Body of pancreas (tissue), 4 donors: Measurements from ENCODE around the gene GOLGA8N. TPM values are rescaled to one million over a fixed set of nuclear protein-coding genes. Genes with fewer than 3 reads are reported as not detected.
A peak's percentile ranks its signal among the peaks of the same experiment; 100 is the strongest.

Experiments
- ATAC-seq: fragments of 150-250 bp; one replicate; pipeline ENCODE4 v1.9.1; 2016
- DNase-seq, 4 donors: peaks; one replicate each; pipeline ENCODE4 v3.0.0-alpha.2; 2019
- H3K27ac ChIP-seq, 4 donors: fragments of 200-600 bp; sonication (generic); 1 replicate in 3 of 4; 2 replicates in 1 of 4; pipeline versions ENCODE4 v1.5.1 to v1.6.1; 2016 to 2019; ENCODE audit warnings: mild to moderate bottlenecking in 1 of 4, mixed read lengths in 1 of 4, moderate library complexity in 1 of 4
- H3K27me3 ChIP-seq, 2 donors: fragments of 200-600 bp; sonication (generic); one replicate each; pipeline ENCODE4 v1.6.0; 2016; ENCODE audit warnings: mild to moderate bottlenecking in 1 of 2
- H3K36me3 ChIP-seq, 2 donors: fragments of 200-600 bp; sonication (generic); replicated peaks in 1 of 2; 2 replicates each; pipeline ENCODE4 v1.5.1; 2016; ENCODE audit warnings: low read depth in 2 of 2; ENCODE audit not compliant: insufficient read depth in 1 of 2
- H3K4me1 ChIP-seq: fragments of 200-600 bp; sonication (generic); one replicate; pipeline ENCODE4 v1.6.0; 2016
- H3K4me3 ChIP-seq, 2 donors: fragments of 200-600 bp; sonication (generic); 1 replicate in 1 of 2; 2 replicates in 1 of 2; pipeline ENCODE4 v1.5.1; 2016 to 2019
- H3K9me3 ChIP-seq, 3 donors: fragments of 200-600 bp; sonication (generic); 1 replicate in 2 of 3; 2 replicates in 1 of 3; pipeline ENCODE4 v1.5.1; 2016
- POLR2A ChIP-seq, 3 donors: fragments of 450-650 bp; IDR thresholded peaks; one replicate each; pipeline ENCODE4 v1.6.1; 2016; ENCODE audit warnings: antibody characterized with exemption in 3 of 3, mild to moderate bottlenecking in 2 of 3
- WGBS, 2 donors: methylation state at CpG; one replicate each; pipeline ENCODE4 v1.1.5; 2017; 5-methylcytosine and 5-hydroxymethylcytosine counted together
- intact Hi-C: fragments of 100-400 bp; cut with DNase I; formaldehyde crosslinking; loops from one replicate; pipeline ENCODE4 v1.15.1; 2023
- total RNA-seq, 2 donors: library from RNA; depleted of rRNA; stranded (reverse); fragments of >200 nt; gene quantifications; one replicate each; pipeline ENCODE4 v1.1.0, GENCODE V29; 2016
- TF ChIP-seq, protein P1 (sequence below), 7 experiments: fragments of 450-650 bp in 4 of 7; fragments of 200-600 bp in 3 of 7; sonication (generic) in 3 of 7; IDR thresholded peaks; one replicate each; pipeline ENCODE4 v1.5.1; 2016 to 2019; ENCODE audit warnings: antibody characterized with exemption in 7 of 7

GOLGA8N gene
- total RNA-seq, 2 donors from 2014 or later = 23.3 to 26.7 TPM

GRCh38 chr15:32637704-32638103 is 44.4 kb downstream of the GOLGA8N start:
- 96% methylated on average over 1 of the region's 1 CpG for WGBS, 2 donors
- TF ChIP-seq, protein P1, sequence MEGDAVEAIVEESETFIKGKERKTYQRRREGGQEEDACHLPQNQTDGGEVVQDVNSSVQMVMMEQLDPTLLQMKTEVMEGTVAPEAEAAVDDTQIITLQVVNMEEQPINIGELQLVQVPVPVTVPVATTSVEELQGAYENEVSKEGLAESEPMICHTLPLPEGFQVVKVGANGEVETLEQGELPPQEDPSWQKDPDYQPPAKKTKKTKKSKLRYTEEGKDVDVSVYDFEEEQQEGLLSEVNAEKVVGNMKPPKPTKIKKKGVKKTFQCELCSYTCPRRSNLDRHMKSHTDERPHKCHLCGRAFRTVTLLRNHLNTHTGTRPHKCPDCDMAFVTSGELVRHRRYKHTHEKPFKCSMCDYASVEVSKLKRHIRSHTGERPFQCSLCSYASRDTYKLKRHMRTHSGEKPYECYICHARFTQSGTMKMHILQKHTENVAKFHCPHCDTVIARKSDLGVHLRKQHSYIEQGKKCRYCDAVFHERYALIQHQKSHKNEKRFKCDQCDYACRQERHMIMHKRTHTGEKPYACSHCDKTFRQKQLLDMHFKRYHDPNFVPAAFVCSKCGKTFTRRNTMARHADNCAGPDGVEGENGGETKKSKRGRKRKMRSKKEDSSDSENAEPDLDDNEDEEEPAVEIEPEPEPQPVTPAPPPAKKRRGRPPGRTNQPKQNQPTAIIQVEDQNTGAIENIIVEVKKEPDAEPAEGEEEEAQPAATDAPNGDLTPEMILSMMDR (IDR thresholded peaks at IDR 0.05) = no peak
- TF ChIP-seq POLR2A (IDR thresholded peaks at IDR 0.05) = no peak
- intact Hi-C loops = no loop called here
- no peak overlapping the region for H3K4me3 ChIP-seq
- DNase-seq = no peak
- H3K27ac ChIP-seq = no peak overlapping the region
- no peaks in the 10 kb centered on the region for H3K27me3 ChIP-seq
- no peaks in the 10 kb centered on the region for H3K4me1 ChIP-seq
- no peaks in the 10 kb centered on the region for H3K9me3 ChIP-seq
- H3K36me3 ChIP-seq = no peaks in the 10 kb centered on the region
- no peak for ATAC-seq

- 32 to 43% methylated on average over 22 of the region's 22 CpGs for WGBS, 2 donors
- Histone ChIP-seq H3K27me3 (no peaks in the 10 kb centered on the region), H3K4me1 (peaks cover 9% of the 10 kb centered on the region), H3K9me3 (no peaks in the 10 kb centered on the region), H3K27ac (no peak within 1 kb of the TSS), H3K4me3 (no peak within 1 kb of the TSS), H3K36me3 (no peaks in the 10 kb centered on the region)
- intact Hi-C loops = loop anchor here (10.0 kb wide), 1 partner anchor 63 kb away; no protein-coding TSS in a partner anchor
- peak; percentile 40 for ATAC-seq
- TF ChIP-seq, protein P1 (IDR thresholded peaks at IDR 0.05) = no peak
- peak in 2 of 3 donors; percentile 28 to 58 for TF ChIP-seq POLR2A (IDR thresholded peaks at IDR 0.05)
- DNase-seq = peak in 3 of 4 donors; percentile 54 to 62 (median 57)
These were observed 48.3 kb downstream of the GOLGA8N start, which contains the start of gene SCG5 for GRCh38 chr15:32641517-32642059. SCG5 (plus strand) TSS chr15:32641710; CDS start chr15:32643593, 1,883 bp downstream.

DNA sequence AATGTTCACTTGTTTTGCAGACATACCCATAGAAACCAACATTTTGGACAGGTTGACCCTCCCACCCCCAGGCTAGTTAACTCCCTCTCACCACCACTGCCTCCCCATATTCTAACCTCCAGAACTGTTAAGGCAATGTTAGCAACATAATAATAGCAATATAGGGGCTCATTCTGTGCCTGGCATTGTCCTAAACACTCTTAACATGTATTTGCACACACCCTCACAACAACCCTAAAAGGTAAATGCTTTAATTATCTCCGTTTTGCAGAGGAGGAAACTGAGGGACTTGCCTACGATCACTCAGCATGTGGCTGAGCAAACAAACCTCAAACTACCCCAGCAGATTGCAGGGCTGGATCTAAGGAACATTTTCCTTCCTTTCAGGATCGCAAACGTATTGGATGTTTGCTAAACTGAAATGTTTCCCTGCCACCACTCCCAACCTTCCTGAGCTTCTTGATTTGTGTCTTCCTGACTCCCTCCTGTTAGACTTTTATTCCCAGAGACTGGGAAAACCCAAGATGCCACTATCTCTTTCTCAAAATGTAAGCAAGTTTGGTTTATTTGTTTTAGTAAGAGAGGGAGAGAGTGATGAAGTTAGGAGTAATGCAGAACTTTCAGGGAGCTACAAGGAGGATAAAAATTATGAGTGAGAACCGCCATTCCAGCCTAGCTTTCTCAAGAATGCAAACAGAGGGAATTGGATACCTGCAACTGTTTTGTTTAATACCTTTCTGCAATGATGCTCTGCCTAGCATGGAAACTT is 49.6 kb downstream of the GOLGA8N start:
- no peaks in the 10 kb centered on the region for H3K9me3 ChIP-seq
- no peak for ATAC-seq
- no peaks in the 10 kb centered on the region for H3K36me3 ChIP-seq
- intact Hi-C loops = loop anchor here (10.0 kb wide), 1 partner anchor 62 kb away; no protein-coding TSS in a partner anchor
- no peak overlapping the region for H3K27ac ChIP-seq
- 55 to 61% methylated on average over 5 of the region's 5 CpGs for WGBS, 2 donors
- DNase-seq = no peak
- TF ChIP-seq, protein P1 (IDR thresholded peaks at IDR 0.05) = no peak
- TF ChIP-seq POLR2A (IDR thresholded peaks at IDR 0.05) = no peak
- H3K4me3 ChIP-seq = no peak overlapping the region
- H3K27me3 ChIP-seq = no peaks in the 10 kb centered on the region
- peaks cover 19% of the 10 kb centered on the region for H3K4me1 ChIP-seq

DNA sequence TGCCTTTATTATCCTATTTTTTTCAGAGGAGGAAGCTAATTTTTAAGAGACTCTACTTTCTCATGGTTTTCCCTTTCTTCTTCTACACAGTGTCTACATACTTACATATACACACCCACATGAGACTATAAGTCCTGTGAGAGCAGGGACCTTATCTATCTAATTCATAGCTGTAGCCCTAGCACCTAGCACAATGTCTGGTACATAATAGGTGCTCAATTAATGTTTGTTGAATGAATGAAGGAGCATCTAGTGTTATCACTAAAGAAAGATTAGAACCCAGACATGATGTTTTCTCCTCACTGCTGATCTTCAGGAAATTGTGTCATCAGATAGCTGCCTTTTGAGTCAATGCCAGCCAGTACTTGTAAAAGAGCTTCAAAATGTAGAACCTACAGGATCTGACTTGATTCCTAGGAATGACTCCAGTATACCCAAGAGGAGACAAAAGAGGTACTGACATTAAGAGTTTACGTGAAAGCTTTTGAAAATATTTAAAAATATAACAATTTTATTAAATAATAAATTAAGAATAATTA is 50.7 kb downstream of the GOLGA8N start:
- H3K4me1 ChIP-seq = peaks cover 31% of the 10 kb centered on the region
- no peaks in the 10 kb centered on the region for H3K36me3 ChIP-seq
- ATAC-seq (no peak), DNase-seq (no peak)
- intact Hi-C loops = loop anchor here (10.0 kb wide), 1 partner anchor 61 kb away; no protein-coding TSS in a partner anchor
- no peak overlapping the region for H3K27ac ChIP-seq
- WGBS, 2 donors = 97 to 100% methylated on average over 1 of the region's 1 CpG
- TF ChIP-seq, protein P1 (IDR thresholded peaks at IDR 0.05) = no peak
- no peak for TF ChIP-seq POLR2A (IDR thresholded peaks at IDR 0.05)
- H3K9me3 ChIP-seq = no peaks in the 10 kb centered on the region
- H3K27me3 ChIP-seq = no peaks in the 10 kb centered on the region
- no peak overlapping the region for H3K4me3 ChIP-seq
